Mesothelial cell of epicardium (in vitro differentiated cells): Measurements from ENCODE around the gene TBXAS1. TPM values are rescaled to one million over a fixed set of nuclear protein-coding genes. Genes with fewer than 3 reads are reported as not detected.

Source experiments
- DNase-seq, 2 experiments: peaks; one replicate each; pipeline ENCODE4 v3.0.0; 2021; ENCODE audit warnings: low spot score in 2 of 2; ENCODE audit not compliant: unreplicated experiment in 2 of 2
- H3K27ac Mint-ChIP-seq: 2 replicates; pipeline ENCODE4 v1.8.0; 2021; ENCODE audit warnings: mixed read lengths
- H3K27me3 Mint-ChIP-seq: 2 replicates; pipeline ENCODE4 v1.8.0; 2021; ENCODE audit warnings: low read depth, mixed read lengths
- H3K36me3 Mint-ChIP-seq: 2 replicates; pipeline ENCODE4 v1.8.0; 2021; ENCODE audit warnings: mixed read lengths
- H3K4me1 Mint-ChIP-seq: 2 replicates; pipeline ENCODE4 v1.8.0; 2021; ENCODE audit warnings: mixed read lengths
- H3K4me3 Mint-ChIP-seq: 2 replicates; pipeline ENCODE4 v1.8.0; 2021; ENCODE audit warnings: mild to moderate bottlenecking, moderate library complexity, mixed read lengths
- H3K9me3 Mint-ChIP-seq: 2 replicates; pipeline ENCODE4 v1.8.0; 2021; ENCODE audit warnings: mixed read lengths
- CTCF ChIP-seq: fragments of 200-600 bp; sonication (generic); IDR thresholded peaks from one replicate; pipeline ENCODE4 v1.5.0; 2021; ENCODE audit warnings: antibody characterized with exemption; ENCODE audit not compliant: unreplicated experiment
- total RNA-seq: library from RNA; stranded (reverse); gene quantifications from 3 replicates; pipeline ENCODE4 v1.2.1, GENCODE V29; 2021

Gene TBXAS1
- 3.1 to 4.7 TPM (median 3.9 TPM) in 3 replicates for total RNA-seq

- no peak for DNase-seq
- Mint-ChIP-seq H3K4me1 (peaks cover 20% of the 10 kb centered on the region), H3K36me3 (peaks cover 5% of the 10 kb centered on the region), H3K27ac (peak within 1 kb of the TSS; percentile 39), H3K4me3 (no peak within 1 kb of the TSS), H3K27me3 (peaks cover 33% of the 10 kb centered on the region), H3K9me3 (peaks cover 23% of the 10 kb centered on the region)
- TF ChIP-seq CTCF: no peak
These were observed at the start of gene TBXAS1 for GRCh38 chr7:139829025-139829774. Gene TBXAS1, plus strand, starts transcription at chr7:139829264. Its CDS starts 127 bp downstream, at chr7:139829391.

- Mint-ChIP-seq H3K27me3 (peaks cover 26% of the 10 kb centered on the region), H3K27ac (no peak overlapping the region), H3K4me3 (no peak overlapping the region), H3K36me3 (no peaks in the 10 kb centered on the region), H3K4me1 (peaks cover 8% of the 10 kb centered on the region), H3K9me3 (no peaks in the 10 kb centered on the region)
- DNase-seq: no peak
- TF ChIP-seq CTCF: no peak
These were observed 46.1 kb upstream of the TBXAS1 start for GRCh38 chr7:139782932-139783331.

- H3K9me3 Mint-ChIP-seq: no peaks in the 10 kb centered on the region
- peaks cover 26% of the 10 kb centered on the region for H3K27me3 Mint-ChIP-seq
- H3K27ac Mint-ChIP-seq: no peak overlapping the region
- no peak for TF ChIP-seq CTCF
- H3K4me3 Mint-ChIP-seq: no peak overlapping the region
- no peak for DNase-seq
- peaks cover 5% of the 10 kb centered on the region for H3K4me1 Mint-ChIP-seq
- H3K36me3 Mint-ChIP-seq: no peaks in the 10 kb centered on the region
These were observed 45.2 kb upstream of the TBXAS1 start for GRCh38 chr7:139783647-139784385.

GRCh38 chr7:139784648-139785047 lies 44.4 kb upstream of the TBXAS1 start:
- peaks cover 2% of the 10 kb centered on the region for H3K4me1 Mint-ChIP-seq
- no peak for TF ChIP-seq CTCF
- no peak overlapping the region for H3K27ac Mint-ChIP-seq
- no peaks in the 10 kb centered on the region for H3K36me3 Mint-ChIP-seq
- H3K27me3 Mint-ChIP-seq: peaks cover 20% of the 10 kb centered on the region
- no peak for DNase-seq
- H3K4me3 Mint-ChIP-seq: no peak overlapping the region
- H3K9me3 Mint-ChIP-seq: no peaks in the 10 kb centered on the region

- TF ChIP-seq CTCF: no peak
- Mint-ChIP-seq H3K4me1 (no peaks in the 10 kb centered on the region), H3K9me3 (peaks cover 11% of the 10 kb centered on the region), H3K4me3 (no peak overlapping the region), H3K27me3 (peaks cover 3% of the 10 kb centered on the region), H3K36me3 (peaks cover 2% of the 10 kb centered on the region), H3K27ac (no peak overlapping the region)
- no peak for DNase-seq
These were observed 37.7 kb upstream of the TBXAS1 start for GRCh38 chr7:139791316-139791715.
